ENCODE results near the gene MAIP1. TPM values are rescaled to one million over a fixed set of nuclear protein-coding genes. Genes with fewer than 3 reads are reported as not detected.

Gene MAIP1
- polyA plus RNA-seq, 4 donors, result 28.8 to 38.4 (median 32.1) TPM

DNA sequence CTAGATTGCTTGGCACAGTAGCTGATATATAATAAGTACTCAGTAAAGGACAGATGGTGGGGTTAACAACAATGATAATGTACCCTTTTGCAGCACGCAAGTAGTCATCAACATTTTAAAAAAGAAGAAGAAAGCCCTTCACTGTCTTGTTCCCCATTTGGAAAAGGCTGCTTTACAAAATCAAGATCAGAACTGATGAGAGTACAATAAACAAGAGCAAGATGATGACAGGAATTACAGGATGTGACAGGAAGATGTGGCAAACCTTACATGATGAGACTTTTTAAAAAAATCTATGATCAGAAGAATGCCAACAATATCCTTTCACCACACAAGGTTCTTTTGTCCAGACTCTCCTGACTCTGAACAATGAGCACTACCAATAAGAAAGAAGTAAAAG is 9.2 kb upstream of the MAIP1 start:
- DNase-seq (ENCODE audit: low read depth in 4 of 4, low spot score in 2 of 4), result no peak

DNA sequence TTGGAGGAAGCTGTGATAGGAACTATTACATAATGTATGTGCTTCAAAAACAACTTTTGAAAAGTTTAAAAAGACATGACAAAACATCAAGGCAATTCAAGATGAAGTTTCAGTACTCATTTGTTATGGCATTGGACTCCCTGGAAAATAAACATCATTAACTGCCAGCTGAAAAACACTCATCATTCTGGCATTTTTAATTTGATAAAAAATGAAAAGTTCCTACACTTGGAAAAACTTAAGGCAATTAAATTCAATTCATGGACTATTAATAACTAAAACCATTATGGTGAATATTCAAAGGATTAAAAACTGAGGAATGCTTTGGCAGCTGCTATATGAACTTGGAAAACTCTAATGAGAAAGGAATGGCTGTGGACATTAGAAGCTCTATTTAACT is 8.5 kb upstream of the MAIP1 start:
- DNase-seq (ENCODE audit: low read depth in 4 of 4, low spot score in 2 of 4), result no peak

DNA sequence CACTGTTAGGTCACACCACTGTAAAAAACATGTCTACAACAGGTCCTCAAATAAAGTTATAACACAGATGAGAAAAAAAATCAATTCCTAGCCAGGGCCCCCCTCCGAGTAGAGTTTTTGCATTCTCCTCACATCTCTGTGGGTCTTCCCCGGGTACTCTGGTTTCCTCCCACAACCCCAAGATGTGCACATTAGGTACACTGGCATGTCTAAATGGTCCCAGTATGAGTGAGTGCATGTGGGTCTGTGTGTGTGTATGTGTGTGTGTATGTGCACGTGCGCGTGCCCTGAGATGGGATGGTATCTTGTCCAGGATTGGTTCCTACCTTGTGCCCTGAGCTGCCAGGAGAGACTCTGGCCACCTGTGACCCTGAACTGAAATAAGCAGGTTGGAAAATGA is 5.0 kb upstream of the MAIP1 start:
- no peak for DNase-seq (ENCODE audit: low read depth in 4 of 4, low spot score in 2 of 4)

GRCh38 chr2:199951023-199951422 is 4.4 kb upstream of the MAIP1 start:
- no peak for DNase-seq (ENCODE audit: low read depth in 4 of 4, low spot score in 2 of 4)

GRCh38 chr2:199955007-199955338 is 409 bp upstream of the MAIP1 start:
- no peak for DNase-seq (ENCODE audit: low read depth in 4 of 4, low spot score in 2 of 4)

GRCh38 chr2:199956062-199956380 is 639 bp downstream of the MAIP1 start:
- DNase-seq (ENCODE audit: low read depth in 4 of 4, low spot score in 2 of 4), result peak in 1 of 4 donors; percentile 43

GRCh38 chr2:199958014-199958413 is 2.6 kb downstream of the MAIP1 start:
- no peak for DNase-seq (ENCODE audit: low read depth in 4 of 4, low spot score in 2 of 4)

DNA sequence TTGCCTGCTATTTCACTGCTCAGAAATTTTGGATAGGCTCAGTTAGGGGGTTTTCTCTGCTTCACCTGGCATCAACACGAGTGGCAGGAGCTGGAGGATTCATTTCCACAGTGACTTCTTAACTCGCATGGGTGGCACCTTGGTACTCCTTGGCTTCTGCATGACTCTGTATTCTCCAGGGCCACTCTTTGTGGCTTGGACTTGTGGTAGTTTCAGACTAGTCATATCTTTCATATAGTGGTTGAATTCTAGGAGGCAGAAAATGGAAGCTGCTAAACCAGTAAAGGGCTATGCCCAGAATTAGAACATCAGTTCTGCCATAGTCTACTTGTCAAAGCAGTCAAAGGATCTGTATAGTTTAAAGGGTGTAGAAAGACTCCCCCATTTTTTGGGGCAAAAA is 6.8 kb downstream of the MAIP1 start:
- no peak for DNase-seq (ENCODE audit: low read depth in 4 of 4, low spot score in 2 of 4)

DNA sequence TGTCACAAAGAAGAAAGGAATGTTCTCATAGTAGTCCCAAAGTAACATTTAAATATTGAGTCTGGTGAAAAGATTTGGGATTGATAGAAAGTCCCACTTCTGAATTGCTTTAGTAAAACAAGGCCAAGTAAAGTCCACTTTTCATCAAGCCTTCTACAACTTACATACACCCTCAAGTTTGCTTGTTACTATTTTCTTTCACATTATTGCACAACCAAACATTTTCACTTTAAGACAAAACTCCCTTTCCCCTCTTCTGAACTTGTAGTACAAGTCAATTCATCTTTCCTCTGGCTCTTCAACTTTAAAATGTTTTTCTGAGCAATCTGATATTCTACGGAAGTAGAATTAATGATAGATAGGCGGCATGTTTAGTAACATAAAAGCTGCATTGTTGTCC is 11.0 kb downstream of the MAIP1 start:
- DNase-seq (ENCODE audit: low read depth in 4 of 4, low spot score in 2 of 4), result no peak

GRCh38 chr2:199966976-199967375 is 11.6 kb downstream of the MAIP1 start:
- no peak for DNase-seq (ENCODE audit: low read depth in 4 of 4, low spot score in 2 of 4)

DNA sequence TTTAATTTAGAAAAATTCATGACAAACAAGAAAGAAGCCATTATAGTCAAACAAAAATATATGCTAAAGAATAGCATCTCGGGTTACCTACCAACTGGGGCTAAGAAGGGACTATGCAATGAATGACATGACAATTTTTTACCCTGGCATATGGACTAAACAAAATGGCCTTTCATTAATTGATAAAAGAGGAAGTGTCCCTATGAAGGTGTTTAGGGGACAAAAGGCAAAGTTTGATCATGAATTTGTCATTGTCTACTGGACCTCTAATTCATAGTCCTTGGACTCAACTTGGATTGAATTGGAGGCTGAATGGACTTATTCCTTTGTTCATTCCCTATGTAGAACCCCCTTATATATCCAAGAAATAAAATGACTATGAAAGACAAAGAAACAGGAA is 12.7 kb downstream of the MAIP1 start:
- no peak for DNase-seq (ENCODE audit: low read depth in 4 of 4, low spot score in 2 of 4)

GRCh38 chr2:199972088-199972626 is 16.8 kb downstream of the MAIP1 start:
- DNase-seq (ENCODE audit: low read depth in 4 of 4, low spot score in 2 of 4), result no peak

DNA sequence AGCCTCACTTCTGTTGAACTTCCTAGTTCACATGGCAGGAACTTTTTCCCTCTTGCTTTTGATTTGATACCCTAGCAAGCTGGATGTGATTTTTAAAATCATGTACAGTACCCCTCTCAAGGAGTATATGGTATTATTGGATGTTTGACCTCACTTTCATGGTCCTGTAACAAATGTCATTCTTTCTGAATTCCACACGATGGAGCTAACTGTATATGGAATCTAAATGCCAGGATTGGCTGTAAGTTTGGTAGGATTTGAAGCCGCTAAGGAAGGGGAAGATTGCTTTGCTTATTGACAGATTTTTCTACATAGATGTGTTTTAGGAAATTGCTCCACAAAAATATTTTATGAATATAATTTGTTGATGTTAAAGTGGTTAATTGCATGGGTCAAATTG is 18.3 kb downstream of the MAIP1 start:
- no peak for DNase-seq (ENCODE audit: low read depth in 4 of 4, low spot score in 2 of 4)

GRCh38 chr2:199975273-199975895 is 20.0 kb downstream of the MAIP1 start:
- DNase-seq (ENCODE audit: low read depth in 4 of 4, low spot score in 2 of 4), result no peak

- DNase-seq (ENCODE audit: low read depth in 4 of 4, low spot score in 2 of 4), result no peak
Observed at GRCh38 chr2:199977984-199978415, 22.6 kb downstream of the MAIP1 start.

DNA sequence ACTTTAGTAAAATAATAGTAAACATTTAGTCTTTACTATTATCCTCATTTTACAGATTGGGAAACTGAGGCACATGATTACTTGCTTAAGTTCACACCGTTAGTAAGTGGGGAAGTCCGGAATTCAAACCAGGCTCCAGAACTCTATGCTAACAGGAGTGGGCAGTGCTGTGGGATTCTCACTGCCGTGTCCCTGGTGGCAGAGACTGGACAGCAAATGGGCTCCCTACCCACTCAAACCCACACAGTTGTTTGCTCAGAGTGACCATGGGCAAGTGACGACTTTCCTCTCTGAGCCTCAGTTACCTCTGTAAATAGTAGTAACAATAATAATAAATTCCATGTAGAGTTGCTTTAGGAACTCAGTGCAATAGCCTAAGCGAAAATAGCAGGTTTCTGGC is 24.0 kb downstream of the MAIP1 start:
- no peak for DNase-seq (ENCODE audit: low read depth in 4 of 4, low spot score in 2 of 4)

DNA sequence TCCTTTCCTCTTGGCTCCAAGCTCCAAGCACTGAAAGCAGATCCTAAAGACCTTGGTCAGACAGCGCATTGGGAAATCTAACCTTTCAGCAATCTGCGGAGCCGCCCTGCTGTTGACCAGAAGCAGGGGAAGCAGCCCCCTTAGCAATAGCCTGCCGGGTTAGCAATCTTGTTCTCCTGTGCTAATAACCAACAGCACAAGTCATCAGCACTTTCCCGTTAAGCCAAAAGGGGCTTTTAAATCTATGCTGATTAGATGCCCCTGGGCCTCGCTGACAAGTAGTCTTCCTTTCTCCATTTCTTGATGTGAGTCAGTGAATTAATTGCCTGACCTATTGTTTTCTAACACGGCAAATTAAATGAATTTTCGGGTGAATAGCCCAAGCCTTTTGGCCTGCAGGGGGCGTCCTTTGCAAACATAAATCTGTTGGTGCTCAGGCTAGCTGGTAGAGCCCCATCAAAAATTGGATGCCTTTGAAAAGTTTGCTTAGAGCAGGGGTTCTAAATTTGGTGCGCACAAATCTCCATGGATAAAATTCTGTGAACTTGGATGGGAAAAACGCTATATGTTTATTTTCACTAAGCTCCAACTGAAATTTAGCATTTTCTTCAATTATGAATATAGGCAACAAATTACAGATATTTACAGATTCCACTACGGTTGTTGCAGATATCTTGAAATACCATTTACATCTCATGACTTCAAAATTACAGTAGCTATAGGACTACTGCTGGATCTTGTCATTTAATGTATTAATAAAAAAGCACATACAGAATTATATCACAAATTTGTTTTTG is 24.6 kb downstream of the MAIP1 start:
- peak in 3 of 4 donors; percentile 68 to 77 (median 76) for DNase-seq (ENCODE audit: low read depth in 4 of 4, low spot score in 2 of 4)

GRCh38 chr2:199982126-199982843 is 26.9 kb downstream of the MAIP1 start:
- no peak for DNase-seq (ENCODE audit: low read depth in 4 of 4, low spot score in 2 of 4)

DNA sequence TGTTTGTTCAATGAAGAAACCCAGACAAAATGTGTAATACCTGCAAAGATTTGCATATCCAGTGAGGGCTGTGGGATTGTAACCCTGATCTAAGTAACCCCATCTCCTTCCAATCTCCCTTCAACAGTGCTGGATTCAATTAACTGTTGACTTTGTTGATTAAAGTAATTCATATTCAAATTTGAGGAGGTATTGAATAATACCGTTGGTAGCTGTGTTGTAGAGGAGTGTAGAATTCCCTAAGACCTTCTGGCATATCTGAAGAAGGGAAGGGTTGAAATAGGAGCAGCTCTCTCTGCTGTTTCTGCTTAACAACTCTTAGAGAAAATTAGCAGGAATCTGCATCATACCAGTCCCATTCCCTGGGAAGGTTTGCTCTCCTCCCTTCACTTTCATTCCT is 28.2 kb downstream of the MAIP1 start:
- no peak for DNase-seq (ENCODE audit: low read depth in 4 of 4, low spot score in 2 of 4)

DNA sequence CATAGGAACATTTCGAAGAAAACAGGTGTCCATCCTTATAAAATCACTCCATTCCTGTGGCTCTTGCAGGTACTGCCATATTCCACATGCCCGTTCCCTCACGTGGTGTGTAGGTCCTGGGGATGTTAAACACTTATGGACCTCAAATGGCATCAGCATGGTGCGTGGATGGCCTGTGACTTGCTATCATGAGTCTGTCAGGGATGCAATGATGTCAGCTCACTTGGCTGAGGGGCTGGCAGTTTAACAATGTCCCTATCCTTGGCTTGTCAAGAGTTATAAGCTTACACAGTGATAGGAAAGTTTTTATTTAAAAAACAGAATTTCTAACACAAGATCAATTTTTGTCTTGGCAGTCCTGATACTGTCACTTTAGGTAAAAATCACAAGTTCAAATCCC is 28.8 kb downstream of the MAIP1 start:
- no peak for DNase-seq (ENCODE audit: low read depth in 4 of 4, low spot score in 2 of 4)

DNA sequence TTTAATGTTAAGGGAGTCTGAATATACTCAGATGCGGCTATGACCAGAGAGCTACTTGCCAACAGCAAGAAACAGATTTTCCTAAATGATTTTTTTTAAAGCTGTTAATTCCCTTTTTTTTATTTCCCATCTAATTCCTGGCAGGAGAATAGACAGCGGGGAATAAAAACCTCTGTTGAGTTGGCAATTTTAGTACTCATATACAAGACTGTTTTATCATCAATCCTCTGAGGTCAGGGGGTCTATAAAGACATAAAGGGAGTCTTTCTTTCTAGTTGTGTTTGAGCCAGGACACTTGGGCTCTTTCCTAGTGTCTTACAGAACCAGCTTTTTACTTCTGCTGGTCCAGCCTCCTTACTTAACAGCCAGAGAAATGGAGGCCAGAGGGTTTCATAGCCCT is 29.4 kb downstream of the MAIP1 start:
- peak in 2 of 4 donors; percentile 22 to 56 for DNase-seq (ENCODE audit: low read depth in 4 of 4, low spot score in 2 of 4)

Measured in left renal cortex interstitium (tissue), 4 donors.